ENCODE measurements around the gene TSSC4.

TSSC4 gene

DNA sequence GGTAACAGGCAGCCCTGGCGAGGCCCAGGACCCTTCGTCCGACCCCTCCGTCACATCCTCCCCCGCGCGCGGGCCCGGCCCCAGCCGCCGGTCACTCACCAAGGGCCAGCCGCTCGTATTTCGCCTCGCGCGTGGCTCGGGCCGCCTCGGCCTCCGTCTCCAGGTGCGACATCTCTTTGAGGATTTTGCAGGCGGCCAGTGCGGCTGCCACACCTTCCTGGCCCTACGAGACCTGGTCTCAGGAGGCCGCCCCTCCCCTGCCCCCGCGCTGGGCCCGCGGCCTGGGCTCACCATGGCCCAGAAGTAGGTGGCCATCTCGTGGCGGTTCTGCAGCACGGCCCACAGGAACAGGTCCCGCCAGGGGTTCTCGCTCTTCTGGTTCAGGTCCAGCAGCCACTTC, 14.1 kb downstream of the TSSC4 start:
- TF ChIP-seq, protein P1, sequence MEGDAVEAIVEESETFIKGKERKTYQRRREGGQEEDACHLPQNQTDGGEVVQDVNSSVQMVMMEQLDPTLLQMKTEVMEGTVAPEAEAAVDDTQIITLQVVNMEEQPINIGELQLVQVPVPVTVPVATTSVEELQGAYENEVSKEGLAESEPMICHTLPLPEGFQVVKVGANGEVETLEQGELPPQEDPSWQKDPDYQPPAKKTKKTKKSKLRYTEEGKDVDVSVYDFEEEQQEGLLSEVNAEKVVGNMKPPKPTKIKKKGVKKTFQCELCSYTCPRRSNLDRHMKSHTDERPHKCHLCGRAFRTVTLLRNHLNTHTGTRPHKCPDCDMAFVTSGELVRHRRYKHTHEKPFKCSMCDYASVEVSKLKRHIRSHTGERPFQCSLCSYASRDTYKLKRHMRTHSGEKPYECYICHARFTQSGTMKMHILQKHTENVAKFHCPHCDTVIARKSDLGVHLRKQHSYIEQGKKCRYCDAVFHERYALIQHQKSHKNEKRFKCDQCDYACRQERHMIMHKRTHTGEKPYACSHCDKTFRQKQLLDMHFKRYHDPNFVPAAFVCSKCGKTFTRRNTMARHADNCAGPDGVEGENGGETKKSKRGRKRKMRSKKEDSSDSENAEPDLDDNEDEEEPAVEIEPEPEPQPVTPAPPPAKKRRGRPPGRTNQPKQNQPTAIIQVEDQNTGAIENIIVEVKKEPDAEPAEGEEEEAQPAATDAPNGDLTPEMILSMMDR (IDR thresholded peaks at IDR 0.05), result no peak
- Histone ChIP-seq H3K27me3 (no peaks in the 10 kb centered on the region), H3K9me3 (no peaks in the 10 kb centered on the region), H3K4me1 (ENCODE audit: control insufficient read depth in 1 of 2, insufficient read depth in 1 of 2, low read depth in 1 of 2, low read length in 1 of 2) (no peaks in the 10 kb centered on the region), H3K27ac (no peak overlapping the region), H3K4me3 (ENCODE audit: low read depth in 1 of 2, low read length in 1 of 2) (no peak overlapping the region), H3K36me3 (no peaks in the 10 kb centered on the region)

DNA sequence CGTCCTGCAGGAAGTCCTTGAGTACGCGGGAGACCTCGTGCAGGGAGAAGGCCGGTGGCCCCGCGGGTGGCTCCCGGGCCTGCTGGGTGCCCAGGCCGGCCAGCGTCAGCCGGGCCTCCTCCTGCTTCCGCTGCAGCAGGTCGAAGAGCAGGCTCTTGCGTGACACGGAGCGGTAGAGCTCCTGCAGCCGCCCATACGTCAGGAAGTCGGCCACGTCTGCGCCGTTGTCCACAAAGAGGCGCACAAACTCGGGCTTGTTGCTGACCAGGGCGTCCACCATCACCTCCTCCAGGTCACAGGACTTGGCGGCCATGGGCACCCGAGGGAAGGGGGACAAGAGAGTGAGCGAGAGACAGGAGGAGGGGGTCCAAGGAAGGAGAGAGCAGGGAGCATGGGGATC, 14.6 kb downstream of the TSSC4 start:
- Histone ChIP-seq H3K27ac (no peak overlapping the region), H3K36me3 (no peaks in the 10 kb centered on the region), H3K4me3 (ENCODE audit: low read depth in 1 of 2, low read length in 1 of 2) (no peak overlapping the region), H3K4me1 (ENCODE audit: control insufficient read depth in 1 of 2, insufficient read depth in 1 of 2, low read depth in 1 of 2, low read length in 1 of 2) (peaks cover 0 to 5% of the 10 kb centered on the region in 2 experiments), H3K9me3 (no peaks in the 10 kb centered on the region), H3K27me3 (no peaks in the 10 kb centered on the region)
- TF ChIP-seq, protein P1 (IDR thresholded peaks at IDR 0.05), result no peak

DNA sequence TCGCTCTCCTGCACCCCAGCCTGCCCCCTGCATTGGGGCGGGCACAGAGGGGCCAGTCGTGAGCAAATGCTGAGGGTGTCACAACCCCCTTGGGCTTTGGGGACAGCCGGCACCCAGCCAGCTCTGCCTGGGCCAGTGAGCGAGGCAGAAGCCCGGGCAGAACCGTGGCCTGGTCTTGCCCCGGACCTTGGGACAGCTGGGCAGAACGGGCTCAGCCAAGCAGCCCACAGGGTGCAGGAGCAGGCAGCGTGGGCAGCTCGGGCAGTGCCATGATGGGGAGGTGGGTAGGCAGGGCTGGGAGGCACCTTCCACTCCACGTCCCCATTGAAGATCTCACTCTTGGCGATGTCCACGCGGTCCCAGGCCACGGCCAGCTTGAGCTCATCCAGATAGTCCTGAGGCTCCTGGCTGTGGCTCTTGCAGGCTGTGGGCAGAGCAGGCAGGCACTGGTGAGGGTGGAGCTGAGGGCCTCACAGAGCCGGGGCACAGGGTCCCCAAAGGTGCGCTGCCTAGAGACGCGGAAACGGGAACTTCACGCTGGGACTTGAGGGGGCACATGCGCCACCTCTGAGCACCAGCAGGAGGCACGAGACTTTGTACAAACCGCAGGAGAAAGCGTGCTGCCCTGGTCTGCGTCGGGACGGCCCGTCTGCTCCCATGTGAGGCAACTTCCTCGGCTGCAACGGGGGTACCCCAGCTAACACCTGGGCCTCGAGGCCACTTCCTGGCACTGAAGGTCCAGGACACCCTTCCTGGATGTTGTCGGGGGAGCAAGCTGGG, 15.2 kb downstream of the TSSC4 start:
- peaks cover 0 to 11% of the 10 kb centered on the region in 2 experiments for H3K4me1 ChIP-seq (ENCODE audit: control insufficient read depth in 1 of 2, insufficient read depth in 1 of 2, low read depth in 1 of 2, low read length in 1 of 2)
- H3K4me3 ChIP-seq (ENCODE audit: low read depth in 1 of 2, low read length in 1 of 2), result no peak overlapping the region
- no peaks in the 10 kb centered on the region for H3K36me3 ChIP-seq
- no peaks in the 10 kb centered on the region for H3K9me3 ChIP-seq
- peaks cover 2% of the 10 kb centered on the region for H3K27me3 ChIP-seq
- no peak overlapping the region for H3K27ac ChIP-seq
- TF ChIP-seq, protein P1 (IDR thresholded peaks at IDR 0.05), result no peak

DNA sequence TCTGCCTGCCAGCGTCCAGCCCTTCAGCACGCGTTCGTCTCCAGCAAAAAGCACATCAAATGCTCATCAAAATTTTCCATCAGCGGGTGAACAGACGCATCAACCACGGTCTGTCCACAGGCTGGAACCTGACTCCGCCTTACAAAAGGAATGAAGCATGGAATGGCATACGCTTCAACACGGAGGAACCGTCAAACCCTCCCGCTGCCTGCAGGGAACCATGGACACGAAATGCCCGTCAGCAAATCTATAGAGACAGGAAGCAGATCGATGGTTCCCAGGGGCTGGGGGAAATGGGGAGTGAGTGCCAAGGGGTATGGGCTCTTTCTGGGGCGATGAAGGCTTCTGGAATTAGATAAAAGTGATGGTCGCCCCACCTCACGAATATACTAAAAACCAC, 16.2 kb downstream of the TSSC4 start:
- H3K36me3 ChIP-seq, result no peaks in the 10 kb centered on the region
- H3K9me3 ChIP-seq, result no peaks in the 10 kb centered on the region
- peaks cover 10% of the 10 kb centered on the region for H3K27me3 ChIP-seq
- no peak overlapping the region for H3K4me3 ChIP-seq (ENCODE audit: low read depth in 1 of 2, low read length in 1 of 2)
- H3K4me1 ChIP-seq (ENCODE audit: control insufficient read depth in 1 of 2, insufficient read depth in 1 of 2, low read depth in 1 of 2, low read length in 1 of 2), result peaks cover 0 to 12% of the 10 kb centered on the region in 2 experiments
- H3K27ac ChIP-seq, result no peak overlapping the region
- TF ChIP-seq, protein P1 (IDR thresholded peaks at IDR 0.05), result no peak

DNA sequence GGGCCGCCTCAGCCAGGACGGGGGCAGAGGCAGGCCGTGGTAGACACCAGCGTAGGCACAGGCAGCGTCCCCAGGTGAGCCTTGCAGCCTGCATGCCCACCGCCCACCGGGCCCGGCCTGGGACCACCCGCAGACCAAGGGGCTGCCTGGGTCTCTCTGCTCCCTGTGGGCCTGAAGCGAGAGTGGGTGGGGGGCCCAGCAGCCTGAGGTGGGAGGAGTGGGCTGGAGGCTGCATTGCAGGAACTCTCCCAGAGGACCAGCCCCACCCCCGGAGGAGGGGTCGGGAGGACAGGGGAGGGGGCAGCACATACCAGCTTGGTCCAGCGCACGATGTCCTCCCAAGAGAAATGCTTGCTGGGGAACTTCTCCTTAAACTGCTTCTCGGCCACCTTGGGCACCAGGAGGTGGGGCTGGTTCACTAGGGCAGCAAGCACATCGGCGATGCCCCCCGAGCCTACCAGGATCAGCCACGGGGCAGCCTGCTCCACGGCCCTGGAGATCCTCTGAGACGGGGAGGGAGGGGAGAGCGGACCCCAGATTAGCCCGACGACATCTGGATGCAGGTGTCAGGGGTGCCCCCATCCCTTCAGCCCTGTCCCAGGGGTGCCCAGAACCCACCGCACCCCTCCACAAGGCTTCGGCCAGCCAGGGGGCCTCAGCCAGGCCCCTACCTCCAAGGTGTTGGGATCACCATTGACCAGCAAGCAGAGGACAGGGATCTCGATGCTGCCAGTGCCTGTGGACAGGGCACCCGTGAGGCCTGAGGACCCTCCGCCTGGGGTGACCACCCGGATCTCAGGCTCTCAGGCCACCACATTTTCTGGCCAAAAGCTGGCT, 17.5 kb downstream of the TSSC4 start:
- no peak overlapping the region for H3K27ac ChIP-seq
- H3K27me3 ChIP-seq, result peaks cover 10% of the 10 kb centered on the region
- H3K4me3 ChIP-seq (ENCODE audit: low read depth in 1 of 2, low read length in 1 of 2), result no peak overlapping the region
- H3K36me3 ChIP-seq, result no peaks in the 10 kb centered on the region
- TF ChIP-seq, protein P1 (IDR thresholded peaks at IDR 0.05), result no peak
- no peaks in the 10 kb centered on the region for H3K9me3 ChIP-seq
- peaks cover 0 to 12% of the 10 kb centered on the region in 2 experiments for H3K4me1 ChIP-seq (ENCODE audit: control insufficient read depth in 1 of 2, insufficient read depth in 1 of 2, low read depth in 1 of 2, low read length in 1 of 2)

Data from neutrophil (primary cell).